Right lobe of liver (tissue), 6 donors: ENCODE data around the gene LTB. TPM values are rescaled to one million over a fixed set of nuclear protein-coding genes. Genes with fewer than 3 reads are reported as not detected.
A peak's percentile ranks its signal among the peaks of the same experiment; 100 is the strongest.

Experiments
- ATAC-seq, 4 donors: fragments of 200-7000 bp; cut with Tn5 transposase; one replicate each; pipeline ENCODE4 v1.9.1; 2020; ENCODE audit warnings: mild to moderate bottlenecking in 4 of 4, moderate library complexity in 4 of 4
- DNase-seq, 3 donors: peaks; one replicate each; pipeline ENCODE4 v3.0.0-alpha.2; 2020
- H3K27ac ChIP-seq, 3 donors: fragments of 200-600 bp; one replicate each; pipeline ENCODE4 v1.8.0; 2022
- H3K27me3 ChIP-seq, 2 donors: fragments of 200-600 bp; one replicate each; pipeline ENCODE4 v1.8.0; 2022
- H3K36me3 ChIP-seq, 4 donors: fragments of 200-600 bp; sonication (generic) in 1 of 4; one replicate each; pipeline versions ENCODE4 v1.5.1 to v1.8.0; 2017 to 2022; ENCODE audit warnings: control low read depth in 1 of 4
- H3K4me1 ChIP-seq, 4 donors: fragments of 200-600 bp; sonication (generic) in 1 of 4; one replicate each; pipeline versions ENCODE4 v1.5.1 to v1.8.0; 2017 to 2022; ENCODE audit warnings: control low read depth in 1 of 4
- H3K4me3 ChIP-seq, 3 donors: fragments of 200-600 bp; one replicate each; pipeline ENCODE4 v1.8.0; 2022
- H3K9me3 ChIP-seq, 4 donors: fragments of 200-600 bp; sonication (generic) in 1 of 4; one replicate each; pipeline versions ENCODE4 v1.5.1 to v1.8.0; 2017 to 2022; ENCODE audit warnings: control low read depth in 1 of 4
- CTCF ChIP-seq, 4 donors: fragments of 200-600 bp in 3 of 4; fragments of 450-650 bp in 1 of 4; IDR thresholded peaks; one replicate each; pipeline versions ENCODE4 v1.5.1 to v1.8.0; 2016 to 2022; ENCODE audit warnings: antibody characterized with exemption in 4 of 4, mild to moderate bottlenecking in 2 of 4
- POLR2A ChIP-seq: fragments of 450-650 bp; IDR thresholded peaks from one replicate; pipeline ENCODE4 v1.6.1; 2017; ENCODE audit warnings: antibody characterized with exemption, mild to moderate bottlenecking
- WGBS: methylation state at CpG from one replicate; pipeline ENCODE4 v1.1.6; 2018; ENCODE audit warnings: low coverage, low lambda C conversion rate; ENCODE audit not compliant: insufficient coverage; ENCODE audit errors: missing lambda C conversion rate; 5-methylcytosine and 5-hydroxymethylcytosine counted together
- intact Hi-C, 2 donors: fragments of 100-400 bp; cut with DNase I; formaldehyde crosslinking; loops; one replicate each; pipeline versions ENCODE4 v1.11.2 to v1.14.1; 2022
- total RNA-seq, 6 experiments: library from RNA; depleted of rRNA in 2 of 6; stranded (reverse); fragments of >200 nt in 2 of 6; fragmentation: NEBNext Ultra II Directional in 3 of 6; extraction: Animal tissue kit (Norgen Biotek cat#: 25700) in 3 of 6; gene quantifications; one replicate each; pipeline versions ENCODE4 v1.1.0 to v1.2.4, GENCODE V29; 2016 to 2023
- donor health status: DM: no; HTN: yes; CAD: no.
- donor health status: DM: no; HTN: no; CAD: no.
- donor health status: DM: no; HTN: no; CAD: no.
- donor health status: DM: no; HTN: yes; CAD: no.
- donor health status: DM: no; HTN: yes; CAD: no.

The LTB gene
- total RNA-seq, 6 experiments from 2014 or later: 0.28 to 2.2 (median 0.62) TPM

GRCh38 chr6:31575952-31576685 lies 6.1 kb downstream of the LTB start:
- H3K27me3 ChIP-seq: no peaks in the 10 kb centered on the region
- ATAC-seq (no peak), DNase-seq (no peak)
- no peak for TF ChIP-seq CTCF (IDR thresholded peaks at IDR 0.05)
- no peak for TF ChIP-seq POLR2A
- H3K36me3 ChIP-seq: no peaks in the 10 kb centered on the region
- peak overlapping the region; percentile 11 to 32 (median 31) for H3K4me3 ChIP-seq
- no peak overlapping the region for H3K27ac ChIP-seq
- no peaks in the 10 kb centered on the region for H3K4me1 ChIP-seq
- intact Hi-C loops: no loop called here
- 45% methylated on average over 7 of the region's 8 CpGs for WGBS
- no peaks in the 10 kb centered on the region for H3K9me3 ChIP-seq

GRCh38 chr6:31575335-31575901 lies 6.8 kb downstream of the LTB start, which contains the start of gene TNF:
Gene TNF (plus strand): TSS chr6:31575565. CDS start chr6:31575742, 177 bp downstream.
- no peaks in the 10 kb centered on the region for H3K36me3 ChIP-seq
- ATAC-seq (peak; percentile 40 to 66 (median 52)), DNase-seq (peak in 2 of 3 donors; percentile 49 to 56)
- H3K9me3 ChIP-seq: no peaks in the 10 kb centered on the region
- H3K27ac ChIP-seq: peak within 1 kb of the TSS in 1 of 3 donors; percentile 54
- TF ChIP-seq POLR2A: peak; percentile 71
- no peak for TF ChIP-seq CTCF (IDR thresholded peaks at IDR 0.05)
- no peaks in the 10 kb centered on the region for H3K4me1 ChIP-seq
- H3K4me3 ChIP-seq: peak within 1 kb of the TSS; percentile 11 to 32 (median 31)
- intact Hi-C loops: no loop called here
- WGBS: 41% methylated on average over 15 of the region's 19 CpGs
- H3K27me3 ChIP-seq: no peaks in the 10 kb centered on the region

DNA sequence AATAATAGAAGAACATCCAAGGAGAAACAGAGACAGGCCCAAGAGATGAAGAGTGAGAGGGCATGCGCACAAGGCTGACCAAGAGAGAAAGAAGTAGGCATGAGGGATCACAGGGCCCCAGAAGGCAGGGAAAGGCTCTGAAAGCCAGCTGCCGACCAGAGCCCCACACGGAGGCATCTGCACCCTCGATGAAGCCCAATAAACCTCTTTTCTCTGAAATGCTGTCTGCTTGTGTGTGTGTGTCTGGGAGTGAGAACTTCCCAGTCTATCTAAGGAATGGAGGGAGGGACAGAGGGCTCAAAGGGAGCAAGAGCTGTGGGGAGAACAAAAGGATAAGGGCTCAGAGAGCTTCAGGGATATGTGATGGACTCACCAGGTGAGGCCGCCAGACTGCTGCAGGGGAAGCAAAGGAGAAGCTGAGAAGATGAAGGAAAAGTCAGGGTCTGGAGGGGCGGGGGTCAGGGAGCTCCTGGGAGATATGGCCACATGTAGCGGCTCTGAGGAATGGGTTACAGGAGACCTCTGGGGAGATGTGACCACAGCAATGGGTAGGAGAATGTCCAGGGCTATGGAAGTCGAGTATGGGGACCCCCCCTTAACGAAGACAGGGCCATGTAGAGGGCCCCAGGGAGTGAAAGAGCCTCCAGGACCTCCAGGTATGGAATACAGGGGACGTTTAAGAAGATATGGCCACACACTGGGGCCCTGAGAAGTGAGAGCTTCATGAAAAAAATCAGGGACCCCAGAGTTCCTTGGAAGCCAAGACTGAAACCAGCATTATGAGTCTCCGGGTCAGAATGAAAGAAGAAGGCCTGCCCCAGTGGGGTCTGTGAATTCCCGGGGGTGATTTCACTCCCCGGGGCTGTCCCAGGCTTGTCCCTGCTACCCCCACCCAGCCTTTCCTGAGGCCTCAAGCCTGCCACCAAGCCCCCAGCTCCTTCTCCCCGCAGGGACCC lies 7.8 kb downstream of the LTB start:
- no peaks in the 10 kb centered on the region for H3K36me3 ChIP-seq
- H3K9me3 ChIP-seq: no peaks in the 10 kb centered on the region
- H3K27me3 ChIP-seq: no peaks in the 10 kb centered on the region
- H3K4me1 ChIP-seq: no peaks in the 10 kb centered on the region
- 60% methylated on average over 8 of the region's 14 CpGs for WGBS
- H3K27ac ChIP-seq: no peak overlapping the region
- no peak for TF ChIP-seq POLR2A
- no peak for TF ChIP-seq CTCF (IDR thresholded peaks at IDR 0.05)
- no peak overlapping the region for H3K4me3 ChIP-seq
- ATAC-seq (no peak), DNase-seq (peak in 1 of 3 donors; percentile 26)
- intact Hi-C loops: no loop called here

DNA sequence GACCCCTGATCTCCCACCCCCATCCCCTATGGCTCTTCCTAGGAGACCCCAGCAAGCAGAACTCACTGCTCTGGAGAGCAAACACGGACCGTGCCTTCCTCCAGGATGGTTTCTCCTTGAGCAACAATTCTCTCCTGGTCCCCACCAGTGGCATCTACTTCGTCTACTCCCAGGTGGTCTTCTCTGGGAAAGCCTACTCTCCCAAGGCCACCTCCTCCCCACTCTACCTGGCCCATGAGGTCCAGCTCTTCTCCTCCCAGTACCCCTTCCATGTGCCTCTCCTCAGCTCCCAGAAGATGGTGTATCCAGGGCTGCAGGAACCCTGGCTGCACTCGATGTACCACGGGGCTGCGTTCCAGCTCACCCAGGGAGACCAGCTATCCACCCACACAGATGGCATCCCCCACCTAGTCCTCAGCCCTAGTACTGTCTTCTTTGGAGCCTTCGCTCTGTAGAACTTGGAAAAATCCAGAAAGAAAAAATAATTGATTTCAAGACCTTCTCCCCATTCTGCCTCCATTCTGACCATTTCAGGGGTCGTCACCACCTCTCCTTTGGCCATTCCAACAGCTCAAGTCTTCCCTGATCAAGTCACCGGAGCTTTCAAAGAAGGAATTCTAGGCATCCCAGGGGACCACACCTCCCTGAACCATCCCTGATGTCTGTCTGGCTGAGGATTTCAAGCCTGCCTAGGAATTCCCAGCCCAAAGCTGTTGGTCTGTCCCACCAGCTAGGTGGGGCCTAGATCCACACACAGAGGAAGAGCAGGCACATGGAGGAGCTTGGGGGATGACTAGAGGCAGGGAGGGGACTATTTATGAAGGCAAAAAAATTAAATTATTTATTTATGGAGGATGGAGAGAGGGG lies 8.8 kb downstream of the LTB start:
- WGBS: 67% methylated on average over 9 of the region's 9 CpGs
- H3K4me1 ChIP-seq: no peaks in the 10 kb centered on the region
- H3K4me3 ChIP-seq: no peak overlapping the region
- ATAC-seq: no peak
- intact Hi-C loops: no loop called here
- TF ChIP-seq CTCF (IDR thresholded peaks at IDR 0.05): no peak
- no peak for TF ChIP-seq POLR2A
- H3K27ac ChIP-seq: no peak overlapping the region
- DNase-seq: peak in 1 of 3 donors; percentile 26
- H3K36me3 ChIP-seq: no peaks in the 10 kb centered on the region
- no peaks in the 10 kb centered on the region for H3K27me3 ChIP-seq
- no peaks in the 10 kb centered on the region for H3K9me3 ChIP-seq
